Measurements from ENCODE around the gene DRC3.

The DRC3 gene

DNA sequence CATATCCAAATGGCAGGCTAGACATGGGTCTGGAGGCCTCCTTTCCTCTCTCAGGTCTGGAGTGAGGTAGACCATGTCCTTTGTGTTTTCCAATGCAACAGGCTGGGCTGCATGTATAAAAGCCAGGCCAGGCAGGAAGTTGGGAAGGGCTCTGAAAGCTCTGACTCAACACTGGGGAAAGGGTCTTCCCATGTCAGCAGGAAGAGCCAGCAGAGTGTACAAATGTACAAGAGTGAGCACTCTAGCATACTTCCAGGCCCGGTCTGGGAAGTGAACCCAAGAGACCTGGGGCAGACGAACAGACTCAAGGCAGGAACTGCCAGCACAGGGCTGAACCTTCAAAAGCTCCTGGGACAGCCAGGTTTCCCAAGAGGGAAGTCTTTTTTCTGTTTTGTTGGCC is 59.3 kb downstream of the DRC3 start:
- H3K27me3 ChIP-seq (ENCODE audit: insufficient read depth, low read length): no peaks in the 10 kb centered on the region
- H3K14ac ChIP-seq (ENCODE audit: low read length): no peak overlapping the region
- H3K79me1 ChIP-seq (ENCODE audit: low read length): peaks cover 7% of the 10 kb centered on the region
- WGBS (ENCODE audit: extremely low coverage, insufficient coverage, insufficient read length): no CpG with 5 or more reads among the region's 2 CpGs
- H4K12ac ChIP-seq (ENCODE audit: low read depth, low read length): no peak overlapping the region
- peaks cover 3 to 6% of the 10 kb centered on the region in 2 experiments for H3K36me3 ChIP-seq (ENCODE audit: control insufficient read depth in 1 of 2, insufficient read depth in 2 of 2, low read length in 2 of 2)
- peak overlapping the region; percentile 91 for H3K18ac ChIP-seq (ENCODE audit: low read length)
- H3K9ac ChIP-seq (ENCODE audit: low read length): no peak overlapping the region
- H2AK5ac ChIP-seq (ENCODE audit: low read length): peak overlapping the region; percentile 69
- no peak for DNase-seq
- H3K79me2 ChIP-seq (ENCODE audit: control insufficient read depth, insufficient read depth, low read length, poor library complexity): peaks cover 5% of the 10 kb centered on the region
- H2BK120ac ChIP-seq (ENCODE audit: insufficient read depth, low read length, poor library complexity): peak overlapping the region; percentile 14
- H2AFZ ChIP-seq (ENCODE audit: insufficient read depth, low read length, poor library complexity): peak overlapping the region; percentile 17
- H2BK12ac ChIP-seq (ENCODE audit: low read length): peak overlapping the region; percentile 86
- no peak overlapping the region for H3K23ac ChIP-seq (ENCODE audit: low read length)
- peak overlapping the region; percentile 70 for H3K27ac ChIP-seq (ENCODE audit: low read depth, low read length)
- H4K91ac ChIP-seq (ENCODE audit: low read depth, low read length): peak overlapping the region; percentile 66
- peak overlapping the region; percentile 88 for H2BK5ac ChIP-seq (ENCODE audit: low read depth, low read length, poor library complexity)
- H3K4me1 ChIP-seq (ENCODE audit: control insufficient read depth in 1 of 2, insufficient read depth in 2 of 2, low read length in 2 of 2): peaks cover 10 to 14% of the 10 kb centered on the region in 2 experiments
- H3K4ac ChIP-seq (ENCODE audit: low read depth, low read length): no peak overlapping the region
- no peak overlapping the region for H3K4me2 ChIP-seq (ENCODE audit: low read length)
- no peaks in the 10 kb centered on the region for H3K9me3 ChIP-seq (ENCODE audit: insufficient read depth, low read depth, low read length)
- peak overlapping the region; percentile 30 for H4K8ac ChIP-seq (ENCODE audit: low read depth, low read length)
- no peak overlapping the region for H3K4me3 ChIP-seq (ENCODE audit: low read depth, low read length)

DNA sequence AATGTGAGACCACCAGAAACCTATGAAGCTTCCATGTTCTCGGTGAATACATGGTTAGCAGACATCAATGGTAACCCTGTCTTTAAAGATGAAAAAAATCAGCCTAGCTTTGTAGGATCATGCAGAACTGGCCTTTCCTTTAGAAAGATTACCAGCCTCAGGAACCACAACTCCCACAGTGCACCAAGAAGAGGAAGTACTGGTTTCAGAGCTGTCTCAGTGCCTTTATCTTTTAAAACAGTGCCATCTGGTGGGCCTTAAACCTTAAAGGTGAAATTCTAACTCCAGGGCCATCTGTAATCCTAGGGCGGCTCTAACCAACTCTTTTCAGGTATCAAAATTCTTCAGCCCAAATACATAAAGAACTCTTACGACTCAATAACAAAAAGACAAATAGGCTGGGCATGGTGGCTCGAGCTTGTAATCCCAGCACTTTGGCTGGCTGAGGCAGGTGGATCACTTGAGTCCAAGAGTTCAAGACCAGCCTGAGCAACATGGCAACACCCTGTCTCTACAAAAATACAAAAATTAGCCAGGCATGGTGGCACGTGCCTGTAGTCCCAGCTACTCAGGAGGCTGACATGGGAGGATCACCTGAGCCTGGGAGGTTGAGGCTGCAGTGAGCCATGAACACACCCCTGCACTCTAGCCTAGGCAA is 60.9 kb downstream of the DRC3 start:
- H3K4ac ChIP-seq (ENCODE audit: low read depth, low read length): no peak overlapping the region
- no peak overlapping the region for H3K9ac ChIP-seq (ENCODE audit: low read length)
- H3K4me2 ChIP-seq (ENCODE audit: low read length): no peak overlapping the region
- no peak overlapping the region for H3K18ac ChIP-seq (ENCODE audit: low read length)
- no peak overlapping the region for H4K12ac ChIP-seq (ENCODE audit: low read depth, low read length)
- H2BK12ac ChIP-seq (ENCODE audit: low read length): no peak overlapping the region
- H3K9me3 ChIP-seq (ENCODE audit: insufficient read depth, low read depth, low read length): no peaks in the 10 kb centered on the region
- no peaks in the 10 kb centered on the region for H3K36me3 ChIP-seq (ENCODE audit: control insufficient read depth in 1 of 2, insufficient read depth in 2 of 2, low read length in 2 of 2)
- H3K4me1 ChIP-seq (ENCODE audit: control insufficient read depth in 1 of 2, insufficient read depth in 2 of 2, low read length in 2 of 2): peaks cover 15% of the 10 kb centered on the region in 2 experiments
- no peak overlapping the region for H3K27ac ChIP-seq (ENCODE audit: low read depth, low read length)
- H2AK5ac ChIP-seq (ENCODE audit: low read length): no peak overlapping the region
- no peak overlapping the region for H2AFZ ChIP-seq (ENCODE audit: insufficient read depth, low read length, poor library complexity)
- peaks cover 7% of the 10 kb centered on the region for H3K79me1 ChIP-seq (ENCODE audit: low read length)
- no CpG with 5 or more reads among the region's 5 CpGs for WGBS (ENCODE audit: extremely low coverage, insufficient coverage, insufficient read length)
- no peak overlapping the region for H3K14ac ChIP-seq (ENCODE audit: low read length)
- H2BK120ac ChIP-seq (ENCODE audit: insufficient read depth, low read length, poor library complexity): no peak overlapping the region
- no peak overlapping the region for H2BK5ac ChIP-seq (ENCODE audit: low read depth, low read length, poor library complexity)
- no peak overlapping the region for H4K91ac ChIP-seq (ENCODE audit: low read depth, low read length)
- no peaks in the 10 kb centered on the region for H3K27me3 ChIP-seq (ENCODE audit: insufficient read depth, low read length)
- peaks cover 2% of the 10 kb centered on the region for H3K79me2 ChIP-seq (ENCODE audit: control insufficient read depth, insufficient read depth, low read length, poor library complexity)
- H3K23ac ChIP-seq (ENCODE audit: low read length): no peak overlapping the region
- H3K4me3 ChIP-seq (ENCODE audit: low read depth, low read length): no peak overlapping the region
- DNase-seq: peak; percentile 65 to 89
- H4K8ac ChIP-seq (ENCODE audit: low read depth, low read length): no peak overlapping the region

DNA sequence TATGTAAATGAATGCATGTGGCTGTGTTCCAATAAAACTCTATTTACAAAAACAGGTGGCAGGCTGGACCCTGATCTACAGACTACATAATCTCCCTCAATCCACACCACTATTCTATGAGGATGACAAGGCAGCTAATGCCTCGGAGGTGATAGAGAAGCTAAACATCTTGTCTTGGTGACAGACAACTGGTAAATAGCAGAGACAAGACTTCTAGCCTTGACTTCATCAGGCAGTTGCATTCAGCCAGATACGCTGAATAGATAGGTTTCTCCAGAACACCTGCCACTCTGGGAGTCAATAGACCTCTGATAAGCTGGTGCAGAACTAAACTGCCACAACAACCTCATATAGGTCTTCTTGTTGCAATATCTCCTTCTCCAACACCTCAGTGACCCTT is 63.0 kb downstream of the DRC3 start:
- Histone ChIP-seq H2BK12ac (ENCODE audit: low read length) (no peak overlapping the region), H3K27me3 (ENCODE audit: insufficient read depth, low read length) (no peaks in the 10 kb centered on the region), H3K79me1 (ENCODE audit: low read length) (peaks cover 14% of the 10 kb centered on the region), H3K9me3 (ENCODE audit: insufficient read depth, low read depth, low read length) (no peaks in the 10 kb centered on the region), H3K4me2 (ENCODE audit: low read length) (no peak overlapping the region), H2AFZ (ENCODE audit: insufficient read depth, low read length, poor library complexity) (no peak overlapping the region), H2AK5ac (ENCODE audit: low read length) (no peak overlapping the region), H4K91ac (ENCODE audit: low read depth, low read length) (no peak overlapping the region), H3K4me1 (ENCODE audit: control insufficient read depth in 1 of 2, insufficient read depth in 2 of 2, low read length in 2 of 2) (peaks cover 17 to 18% of the 10 kb centered on the region in 2 experiments), H2BK5ac (ENCODE audit: low read depth, low read length, poor library complexity) (no peak overlapping the region), H3K36me3 (ENCODE audit: control insufficient read depth in 1 of 2, insufficient read depth in 2 of 2, low read length in 2 of 2) (no peaks in the 10 kb centered on the region), H2BK120ac (ENCODE audit: insufficient read depth, low read length, poor library complexity) (no peak overlapping the region), H3K14ac (ENCODE audit: low read length) (no peak overlapping the region), H3K27ac (ENCODE audit: low read depth, low read length) (no peak overlapping the region), H3K9ac (ENCODE audit: low read length) (no peak overlapping the region), H3K4me3 (ENCODE audit: low read depth, low read length) (no peak overlapping the region), H3K79me2 (ENCODE audit: control insufficient read depth, insufficient read depth, low read length, poor library complexity) (peaks cover 7% of the 10 kb centered on the region), H3K4ac (ENCODE audit: low read depth, low read length) (no peak overlapping the region), H3K23ac (ENCODE audit: low read length) (no peak overlapping the region), H4K12ac (ENCODE audit: low read depth, low read length) (no peak overlapping the region), H4K8ac (ENCODE audit: low read depth, low read length) (no peak overlapping the region), H3K18ac (ENCODE audit: low read length) (no peak overlapping the region)
- no CpG with 5 or more reads among the region's 2 CpGs for WGBS (ENCODE audit: extremely low coverage, insufficient coverage, insufficient read length)
- no peak for DNase-seq

DNA sequence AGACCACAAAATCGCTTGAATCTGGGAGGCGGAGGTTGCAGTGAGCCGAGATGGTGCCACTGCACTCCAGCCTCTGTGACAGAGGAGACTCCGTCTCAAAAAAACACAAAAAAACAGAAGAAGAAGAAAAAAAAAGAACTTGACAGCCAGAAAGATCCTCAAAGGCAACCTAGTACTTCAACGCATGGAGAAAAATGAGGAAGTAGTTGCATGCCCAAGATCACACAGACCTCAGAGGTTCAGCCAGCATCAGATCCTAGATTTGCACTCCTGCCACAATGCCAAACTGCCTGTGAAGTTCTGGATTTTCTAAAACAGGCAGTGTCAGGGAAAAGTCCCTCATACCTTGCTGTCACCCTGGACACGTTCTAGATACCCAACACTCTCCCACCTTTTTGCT is 64.8 kb downstream of the DRC3 start:
- Histone ChIP-seq H4K91ac (ENCODE audit: low read depth, low read length) (no peak overlapping the region), H4K12ac (ENCODE audit: low read depth, low read length) (no peak overlapping the region), H3K27me3 (ENCODE audit: insufficient read depth, low read length) (no peaks in the 10 kb centered on the region), H3K4me2 (ENCODE audit: low read length) (no peak overlapping the region), H3K36me3 (ENCODE audit: control insufficient read depth in 1 of 2, insufficient read depth in 2 of 2, low read length in 2 of 2) (no peaks in the 10 kb centered on the region), H3K79me1 (ENCODE audit: low read length) (peaks cover 13% of the 10 kb centered on the region), H3K9me3 (ENCODE audit: insufficient read depth, low read depth, low read length) (no peaks in the 10 kb centered on the region), H3K18ac (ENCODE audit: low read length) (no peak overlapping the region), H2AFZ (ENCODE audit: insufficient read depth, low read length, poor library complexity) (no peak overlapping the region), H3K9ac (ENCODE audit: low read length) (no peak overlapping the region), H3K4ac (ENCODE audit: low read depth, low read length) (no peak overlapping the region), H3K4me1 (ENCODE audit: control insufficient read depth in 1 of 2, insufficient read depth in 2 of 2, low read length in 2 of 2) (peaks cover 12 to 19% of the 10 kb centered on the region in 2 experiments), H3K27ac (ENCODE audit: low read depth, low read length) (no peak overlapping the region), H2BK5ac (ENCODE audit: low read depth, low read length, poor library complexity) (no peak overlapping the region), H3K4me3 (ENCODE audit: low read depth, low read length) (no peak overlapping the region), H3K23ac (ENCODE audit: low read length) (no peak overlapping the region), H4K8ac (ENCODE audit: low read depth, low read length) (no peak overlapping the region), H3K14ac (ENCODE audit: low read length) (no peak overlapping the region), H3K79me2 (ENCODE audit: control insufficient read depth, insufficient read depth, low read length, poor library complexity) (peaks cover 7% of the 10 kb centered on the region), H2BK12ac (ENCODE audit: low read length) (no peak overlapping the region), H2AK5ac (ENCODE audit: low read length) (no peak overlapping the region), H2BK120ac (ENCODE audit: insufficient read depth, low read length, poor library complexity) (no peak overlapping the region)
- WGBS (ENCODE audit: extremely low coverage, insufficient coverage, insufficient read length): no CpG with 5 or more reads among the region's 6 CpGs
- no peak for DNase-seq

All from trophoblast cell (in vitro differentiated cells and primary cell).